OCI-LY3 (cell line): ENCODE measurements around the gene TUBA3D.
A peak's percentile ranks its signal among the peaks of the same experiment; 100 is the strongest.
"Not testable (repeated sequence)": the region's sequence is repeated elsewhere in the genome, so short reads cannot be mapped to it uniquely, and the experiment has no call there.

Source experiments
- H2AFZ ChIP-seq: fragments of 200-600, 300-600 bp; shearing (Covaris generic); 2 replicates; pipeline ENCODE4 v1.6.0; 2014; ENCODE audit warnings: antibody characterized with exemption, low read depth, low read length
- H3K27ac ChIP-seq: fragments of 200-600, 300-600 bp; sonication (generic); 2 replicates; pipeline ENCODE4 v1.5.1; 2014; ENCODE audit warnings: mild to moderate bottlenecking, low read length, moderate library complexity, mixed read lengths
- H3K27me3 ChIP-seq: fragments of 200-600, 300-600 bp; sonication (generic); 2 replicates; pipeline ENCODE4 v1.6.1; 2014; ENCODE audit warnings: low read depth, low read length, mixed read lengths
- H3K36me3 ChIP-seq: fragments of 200-600, 300-600 bp; sonication (generic); replicated peaks from 2 replicates; pipeline ENCODE3; 2014; ENCODE audit warnings: low read depth, low read length, mixed read lengths
- H3K4me1 ChIP-seq: fragments of 300-600, 200-600 bp; sonication (generic); 2 replicates; pipeline ENCODE4 v1.6.1; 2014; ENCODE audit warnings: low read length, mixed read lengths
- H3K4me2 ChIP-seq: fragments of 200-600, 300-600 bp; sonication (generic); 2 replicates; pipeline ENCODE4 v1.6.1; 2014; ENCODE audit warnings: low read length, mixed read lengths
- H3K4me3 ChIP-seq: fragments of 300-600, 200-600 bp; sonication (generic); 2 replicates; pipeline ENCODE4 v1.5.1; 2014; ENCODE audit warnings: antibody characterized with exemption, mild to moderate bottlenecking, low read length, moderate library complexity
- H3K79me2 ChIP-seq: fragments of 300-600, 200-600 bp; shearing (Covaris generic); 2 replicates; pipeline ENCODE4 v1.6.1; 2014; ENCODE audit warnings: mild to moderate bottlenecking, low read length, mixed read lengths
- H3K9ac ChIP-seq: fragments of 300-600, 200-600 bp; shearing (Covaris generic); 2 replicates; pipeline ENCODE4 v1.6.0; 2014; ENCODE audit warnings: mild to moderate bottlenecking, low read length, moderate library complexity
- H3K9me3 ChIP-seq: fragments of 200-600, 300-600 bp; shearing (Covaris generic); 2 replicates; pipeline ENCODE4 v1.6.1; 2014; ENCODE audit warnings: low read length, mixed read lengths; ENCODE audit not compliant: insufficient read depth
- H4K20me1 ChIP-seq: fragments of 200-600, 300-600 bp; sonication (generic); 2 replicates; pipeline ENCODE4 v1.6.1; 2016; ENCODE audit warnings: low read length, mixed read lengths; ENCODE audit not compliant: insufficient read depth
- EZH2phosphoT487 ChIP-seq: fragments of 200-600 bp; shearing (Covaris generic); IDR thresholded peaks from 2 replicates; pipeline ENCODE4 v1.6.1; 2018; ENCODE audit warnings: antibody characterized with exemption, mixed run types, low read depth
- TF ChIP-seq, protein P1 (sequence below): fragments of 200-600, 300-600 bp; sonication (generic); IDR thresholded peaks from 2 replicates; pipeline ENCODE4 v1.5.1; 2014; ENCODE audit warnings: antibody characterized with exemption, low read length, low read depth

Gene TUBA3D

DNA sequence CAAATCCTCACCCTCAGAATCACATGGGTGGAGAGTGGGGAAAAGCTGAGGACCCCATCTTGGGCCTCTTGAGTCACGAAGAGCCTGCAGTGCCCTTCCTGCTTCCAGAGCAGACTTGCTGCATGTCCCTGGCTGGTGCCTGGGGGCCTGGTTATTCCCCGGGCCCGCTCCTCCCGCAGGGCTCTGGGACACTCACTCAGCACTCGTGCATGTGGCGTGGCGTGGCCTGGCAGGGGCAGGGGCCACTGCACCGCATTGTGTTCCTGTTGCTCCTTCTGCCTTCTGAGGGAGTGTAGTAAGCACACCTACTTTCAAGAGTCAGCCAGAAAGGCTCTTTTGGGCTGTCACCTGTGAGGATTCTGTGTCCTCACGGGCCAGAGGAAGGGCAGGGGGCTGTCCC is 33.7 kb downstream of the TUBA3D start:
- H3K4me1 ChIP-seq, result peaks cover 9% of the 10 kb centered on the region
- no peak overlapping the region for H3K4me3 ChIP-seq
- H3K79me2 ChIP-seq, result no peaks in the 10 kb centered on the region
- no peaks in the 10 kb centered on the region for H4K20me1 ChIP-seq
- H3K27me3 ChIP-seq, result no peaks in the 10 kb centered on the region
- H2AFZ ChIP-seq, result no peak overlapping the region
- no peaks in the 10 kb centered on the region for H3K9me3 ChIP-seq
- no peaks in the 10 kb centered on the region for H3K36me3 ChIP-seq
- no peak overlapping the region for H3K4me2 ChIP-seq
- H3K27ac ChIP-seq, result no peak overlapping the region
- TF ChIP-seq EZH2phosphoT487, result no peak
- TF ChIP-seq, protein P1, sequence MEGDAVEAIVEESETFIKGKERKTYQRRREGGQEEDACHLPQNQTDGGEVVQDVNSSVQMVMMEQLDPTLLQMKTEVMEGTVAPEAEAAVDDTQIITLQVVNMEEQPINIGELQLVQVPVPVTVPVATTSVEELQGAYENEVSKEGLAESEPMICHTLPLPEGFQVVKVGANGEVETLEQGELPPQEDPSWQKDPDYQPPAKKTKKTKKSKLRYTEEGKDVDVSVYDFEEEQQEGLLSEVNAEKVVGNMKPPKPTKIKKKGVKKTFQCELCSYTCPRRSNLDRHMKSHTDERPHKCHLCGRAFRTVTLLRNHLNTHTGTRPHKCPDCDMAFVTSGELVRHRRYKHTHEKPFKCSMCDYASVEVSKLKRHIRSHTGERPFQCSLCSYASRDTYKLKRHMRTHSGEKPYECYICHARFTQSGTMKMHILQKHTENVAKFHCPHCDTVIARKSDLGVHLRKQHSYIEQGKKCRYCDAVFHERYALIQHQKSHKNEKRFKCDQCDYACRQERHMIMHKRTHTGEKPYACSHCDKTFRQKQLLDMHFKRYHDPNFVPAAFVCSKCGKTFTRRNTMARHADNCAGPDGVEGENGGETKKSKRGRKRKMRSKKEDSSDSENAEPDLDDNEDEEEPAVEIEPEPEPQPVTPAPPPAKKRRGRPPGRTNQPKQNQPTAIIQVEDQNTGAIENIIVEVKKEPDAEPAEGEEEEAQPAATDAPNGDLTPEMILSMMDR, result no peak
- no peak overlapping the region for H3K9ac ChIP-seq

DNA sequence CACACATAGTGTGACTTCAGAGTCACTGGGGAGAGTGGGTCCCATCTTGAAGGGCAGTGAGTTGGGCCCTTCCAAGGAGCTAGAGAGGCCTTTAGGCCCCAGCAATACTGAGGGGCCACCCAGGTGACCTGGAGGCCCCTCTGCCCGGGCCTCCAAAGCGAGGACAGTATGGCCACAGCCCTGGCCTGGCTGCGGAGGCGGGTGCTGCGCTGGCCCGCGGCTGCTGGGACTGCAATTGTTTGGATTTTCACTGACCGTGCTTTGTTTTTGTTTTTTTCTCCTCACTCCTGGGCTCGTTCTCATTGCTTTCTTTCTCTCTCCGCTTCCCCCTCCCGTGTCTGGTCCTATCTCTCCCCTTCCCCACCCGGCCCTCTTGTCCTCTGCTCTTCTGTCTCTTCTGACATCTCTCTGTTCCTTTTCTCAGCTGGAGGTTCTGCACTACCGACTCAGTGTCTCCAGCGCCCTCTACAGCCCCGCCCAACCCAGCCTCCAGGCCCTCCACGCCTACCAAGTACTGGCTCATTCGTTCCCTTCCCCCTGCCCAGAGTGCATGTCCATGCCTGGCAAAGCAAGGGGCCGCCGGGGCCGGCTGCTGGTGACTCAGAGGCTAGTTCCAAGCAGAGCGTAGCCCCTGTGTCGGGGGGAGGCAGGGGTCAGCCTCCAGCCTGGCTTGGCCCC is 35.5 kb downstream of the TUBA3D start:
- not testable (repeated sequence) for H4K20me1 ChIP-seq, H3K4me3 ChIP-seq, H3K79me2 ChIP-seq, H3K4me1 ChIP-seq, H2AFZ ChIP-seq, H3K9me3 ChIP-seq, H3K27ac ChIP-seq, H3K9ac ChIP-seq, H3K36me3 ChIP-seq, H3K27me3 ChIP-seq, H3K4me2 ChIP-seq
- TF ChIP-seq, protein P1, result peak; percentile 12; the same call in 1 of the 2 replicates

DNA sequence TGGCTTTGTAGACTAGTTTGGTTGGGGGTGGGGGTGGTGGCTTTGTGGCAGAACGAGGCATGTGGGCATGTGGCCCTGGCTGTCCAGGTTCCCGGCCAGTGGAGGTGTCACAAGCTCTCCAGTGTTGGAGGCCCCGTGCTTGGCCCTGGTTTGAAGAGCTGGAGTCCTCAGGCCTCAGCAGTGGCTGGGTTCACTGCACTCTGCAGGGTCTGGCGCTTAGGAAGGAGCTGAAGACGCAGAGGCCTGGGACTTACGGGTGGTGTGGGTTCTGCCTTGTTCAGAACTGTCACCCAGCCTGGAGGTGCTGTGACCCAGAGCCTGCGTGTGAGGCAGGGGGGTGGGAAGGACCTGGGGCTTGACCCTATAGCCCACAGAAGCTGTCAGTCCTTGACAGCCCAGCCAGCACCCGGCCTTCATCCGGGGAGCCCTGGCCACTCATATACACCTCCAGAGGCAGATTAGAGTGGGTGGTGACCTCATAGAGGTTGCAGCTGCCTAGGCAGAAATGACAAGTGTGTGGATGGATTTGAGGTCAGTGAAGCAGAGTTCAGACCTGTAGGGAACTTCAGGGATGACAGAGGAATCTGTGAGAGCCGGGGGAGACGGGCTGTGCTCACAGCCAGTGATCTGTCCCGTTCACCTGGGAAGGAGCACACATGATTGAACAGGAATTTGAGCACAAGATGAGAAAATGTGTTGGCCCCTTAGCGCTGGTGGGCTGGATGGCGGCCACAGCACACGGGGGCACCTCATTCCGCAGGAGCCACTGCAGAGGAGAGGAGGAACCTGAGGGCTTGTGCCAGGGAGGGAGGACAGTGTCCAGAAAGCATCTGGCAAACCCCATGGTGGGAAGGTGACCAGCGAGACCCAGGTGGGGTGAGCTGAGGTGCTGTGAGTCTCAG is 36.3 kb downstream of the TUBA3D start:
- H2AFZ ChIP-seq, H3K9me3 ChIP-seq, H4K20me1 ChIP-seq, H3K27ac ChIP-seq, H3K4me3 ChIP-seq, H3K4me1 ChIP-seq, H3K27me3 ChIP-seq, H3K4me2 ChIP-seq, H3K36me3 ChIP-seq, H3K79me2 ChIP-seq, H3K9ac ChIP-seq: not testable (repeated sequence)

DNA sequence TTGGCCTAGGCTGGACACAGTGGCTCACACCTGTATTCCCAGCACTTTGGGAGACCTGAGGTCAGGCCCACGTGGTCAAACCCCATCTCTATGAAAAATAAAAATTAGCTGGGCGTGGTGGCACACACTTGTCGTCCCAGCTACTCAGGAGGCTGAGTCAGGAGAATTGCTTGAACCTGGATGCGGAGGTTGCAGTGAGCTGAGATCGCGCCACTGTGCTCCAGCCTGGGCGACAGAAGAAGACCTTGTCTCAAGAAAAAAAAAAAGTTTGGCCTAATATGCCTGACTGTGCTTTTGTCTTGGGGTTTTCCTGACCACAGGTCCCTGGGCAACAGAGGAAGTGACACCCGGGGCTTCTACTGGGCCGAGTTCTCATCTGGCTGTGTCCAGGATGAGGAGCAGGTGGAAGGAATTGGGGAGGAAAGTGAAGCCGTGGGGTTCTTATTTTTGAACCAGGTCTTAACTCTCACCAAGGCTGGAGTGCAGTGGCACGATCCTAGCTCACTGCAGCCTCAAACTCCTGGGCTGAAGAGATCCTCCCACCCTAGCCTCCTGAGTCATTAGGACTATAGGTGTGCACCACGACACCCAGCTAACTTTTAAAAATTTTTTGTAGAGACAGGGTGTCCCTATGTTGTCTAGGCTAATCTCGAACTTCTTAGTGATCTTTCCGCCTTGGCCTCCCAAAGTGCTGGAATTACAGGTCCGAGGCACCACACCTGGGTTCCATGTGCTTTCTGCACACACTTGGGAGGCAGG is 38.7 kb downstream of the TUBA3D start:
- not testable (repeated sequence) for H3K79me2 ChIP-seq, H3K36me3 ChIP-seq, H3K27ac ChIP-seq, H3K9me3 ChIP-seq, H2AFZ ChIP-seq, H3K4me2 ChIP-seq, H3K4me3 ChIP-seq, H4K20me1 ChIP-seq, H3K9ac ChIP-seq, H3K4me1 ChIP-seq, H3K27me3 ChIP-seq

DNA sequence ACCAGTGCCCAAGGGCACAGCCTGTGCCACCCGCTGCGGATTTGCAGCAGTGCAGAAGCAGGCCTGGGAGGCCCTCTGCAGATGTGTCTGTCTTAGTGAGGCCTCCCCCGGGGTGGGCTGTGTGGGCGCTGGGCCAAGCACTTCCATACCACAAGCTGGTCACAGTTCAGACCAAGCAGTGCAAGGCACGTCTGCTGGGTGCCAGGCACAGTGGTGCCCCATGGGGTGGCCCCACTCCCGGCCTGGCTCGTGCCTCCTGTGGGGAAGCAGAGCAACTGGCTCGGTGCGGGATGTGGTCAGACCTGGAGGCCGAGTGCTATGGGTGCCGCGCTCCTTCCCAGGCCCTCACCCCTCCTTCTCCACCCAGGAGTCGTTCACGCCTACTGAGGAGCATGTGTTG is 39.3 kb downstream of the TUBA3D start:
- H3K4me3 ChIP-seq, H3K79me2 ChIP-seq, H3K36me3 ChIP-seq, H3K4me2 ChIP-seq, H3K9me3 ChIP-seq, H2AFZ ChIP-seq, H3K4me1 ChIP-seq, H4K20me1 ChIP-seq, H3K27me3 ChIP-seq, H3K9ac ChIP-seq, H3K27ac ChIP-seq: not testable (repeated sequence)
